ENCODE results near the gene ZDHHC7.

ZDHHC7 gene

GRCh38 chr16:84925092-84925772, 86.1 kb downstream of the ZDHHC7 start:
- no peak overlapping the region for H3K27ac ChIP-seq
- no peak for TF ChIP-seq CTCF (conservative IDR thresholded peaks at IDR 0.05)

GRCh38 chr16:84924331-84925091, 86.8 kb downstream of the ZDHHC7 start:
- H3K27ac ChIP-seq = no peak overlapping the region
- no peak for TF ChIP-seq CTCF (conservative IDR thresholded peaks at IDR 0.05)
